Keratinocyte (primary cell): Measurements from ENCODE around the gene KRT79. TPM values are rescaled to one million over a fixed set of nuclear protein-coding genes. Genes with fewer than 3 reads are reported as not detected.

Source experiments
- DNase-seq: peaks from one replicate; pipeline ENCODE4 v3.0.0-alpha.2; 2011; ENCODE audit warnings: low read depth, missing footprints, low spot score
- FAIRE-seq: peaks from 2 replicates; lab custom pipeline; 2011; peaks lifted over from hg19 to GRCh38; lab: Jason Lieb, UNC
- H2AFZ ChIP-seq: 2 replicates; pipeline ENCODE4 v1.6.0; 2012; ENCODE audit warnings: low read length, control low read depth, inconsistent platforms; ENCODE audit not compliant: control insufficient read depth
- H3K27ac ChIP-seq: 2 replicates; pipeline ENCODE4 v1.5.1; 2011; ENCODE audit warnings: low read length; ENCODE audit not compliant: control insufficient read depth, insufficient read depth
- H3K27me3 ChIP-seq: 3 replicates; pipeline ENCODE4 v1.6.0; 2011; ENCODE audit warnings: low read length; ENCODE audit not compliant: control insufficient read depth, insufficient read depth; ENCODE audit errors: extremely low read depth
- H3K36me3 ChIP-seq, 2 experiments: 2 replicates in 1 of 2; 3 replicates in 1 of 2; pipeline ENCODE4 v1.5.1; 2011; ENCODE audit warnings: low read length in 2 of 2, mild to moderate bottlenecking in 1 of 2; ENCODE audit not compliant: control insufficient read depth in 2 of 2, insufficient read depth in 2 of 2; ENCODE audit errors: extremely low read depth in 1 of 2
- H3K4me1 ChIP-seq: 3 replicates; pipeline ENCODE4 v1.5.1; 2011; ENCODE audit warnings: low read length; ENCODE audit not compliant: control insufficient read depth, insufficient read depth; ENCODE audit errors: extremely low read depth
- H3K4me2 ChIP-seq: 3 replicates; pipeline ENCODE4 v1.6.0; 2011; ENCODE audit warnings: low read depth, low read length; ENCODE audit not compliant: control insufficient read depth, insufficient read depth; ENCODE audit errors: extremely low read depth
- H3K4me3 ChIP-seq, 3 experiments: fragments of 200-600 bp in 1 of 3; sonication (generic) in 1 of 3; 2 replicates in 2 of 3; 3 replicates in 1 of 3; pipeline ENCODE4 v1.5.1; 2011 to 2016; ENCODE audit warnings: low read length in 3 of 3, mild to moderate bottlenecking in 3 of 3, control low read depth in 2 of 3, inconsistent platforms in 1 of 3, low read depth in 1 of 3, mixed read lengths in 1 of 3, mixed run types in 1 of 3, moderate library complexity in 1 of 3; ENCODE audit not compliant: control insufficient read depth in 2 of 3, insufficient read depth in 2 of 3; ENCODE audit errors: extremely low read depth in 1 of 3
- H3K79me2 ChIP-seq: 2 replicates; pipeline ENCODE4 v1.6.0; 2012; ENCODE audit warnings: low read length; ENCODE audit not compliant: control insufficient read depth, insufficient read depth
- H3K9ac ChIP-seq: 3 replicates; pipeline ENCODE4 v1.6.0; 2011; ENCODE audit warnings: low read length; ENCODE audit not compliant: control insufficient read depth, insufficient read depth; ENCODE audit errors: extremely low read depth
- H3K9me1 ChIP-seq: 3 replicates; pipeline ENCODE4 v1.6.0; 2011; ENCODE audit warnings: low read length; ENCODE audit not compliant: control insufficient read depth, insufficient read depth; ENCODE audit errors: extremely low read depth
- H3K9me3 ChIP-seq: 2 replicates; pipeline ENCODE4 v1.5.1; 2012; ENCODE audit warnings: low read depth, low read length; ENCODE audit not compliant: control insufficient read depth
- H4K20me1 ChIP-seq: 3 replicates; pipeline ENCODE4 v1.6.0; 2011; ENCODE audit warnings: low read length; ENCODE audit not compliant: control insufficient read depth, insufficient read depth; ENCODE audit errors: extremely low read depth
- CTCF ChIP-seq, 3 experiments: IDR thresholded peaks in 1 of 3; conservative IDR thresholded peaks in 1 of 3; optimal IDR thresholded peaks in 1 of 3; 2 replicates in 2 of 3; 3 replicates in 1 of 3; pipeline versions ENCODE3 to v1.5.1; 2011; ENCODE audit warnings: low read length in 3 of 3, mild to moderate bottlenecking in 3 of 3, moderate library complexity in 2 of 3, control low read depth in 1 of 3, inconsistent platforms in 1 of 3; ENCODE audit not compliant: insufficient read depth in 2 of 3; ENCODE audit errors: extremely low read depth in 1 of 3
- EZH2 ChIP-seq: IDR thresholded peaks from one replicate; pipeline ENCODE4 v1.6.1; 2012; ENCODE audit warnings: inconsistent platforms, mild to moderate bottlenecking, low read length, moderate library complexity
- dilution Hi-C: fragments of 300-500 bp; cut with MboI; formaldehyde crosslinking; loops from one replicate; pipeline ENCODE4 v1.7.0; 2020; ENCODE audit warnings: low sequenced_read_pairs; ENCODE audit not compliant: extremely low pct_ligation_motif_present
- polyA plus RNA-seq, 5 experiments: library from polyadenylated mRNA; depleted of rRNA in 3 of 5; stranded (reverse) in 3 of 5; stranded (forward) in 1 of 5; unstranded in 1 of 5; fragments of >200 nt; gene quantifications; 1 replicate in 1 of 5; 2 replicates in 3 of 5; 3 replicates in 1 of 5; pipeline versions ENCODE4 v1.2.1 to v1.2.3, GENCODE V29; 2011 to 2012; ENCODE audit warnings: missing spikeins in 2 of 5, low read depth in 1 of 5, low replicate concordance in 1 of 5

KRT79 gene
- polyA plus RNA-seq, 1 donor (not counting 4 experiments of a cell fraction or from before 2014, with no cell fraction given), result 0.09 TPM

- Histone ChIP-seq H4K20me1 (no peaks in the 10 kb centered on the region), H3K27ac (no peak overlapping the region), H3K4me1 (no peaks in the 10 kb centered on the region), H3K9me1 (no peaks in the 10 kb centered on the region), H3K27me3 (peaks cover 63% of the 10 kb centered on the region), H3K4me3 (no peak overlapping the region), H3K79me2 (no peaks in the 10 kb centered on the region), H3K36me3 (no peaks in the 10 kb centered on the region), H2AFZ (no peak overlapping the region), H3K4me2 (no peak overlapping the region), H3K9me3 (no peaks in the 10 kb centered on the region), H3K9ac (no peak overlapping the region)
- dilution Hi-C loops, result no loop called here
- FAIRE-seq (no peak), DNase-seq (no peak)
- TF ChIP-seq EZH2 (no peak), CTCF (optimal IDR thresholded peaks at IDR 0.05 in 1 of 3, IDR thresholded peaks at IDR 0.05 in 1 of 3, conservative IDR thresholded peaks at IDR 0.05 in 1 of 3; ENCODE audit: extremely low read depth in 1 of 3, insufficient read depth in 2 of 3, low read length in 3 of 3) (no peak)
These were observed 57.7 kb downstream of the KRT79 start for GRCh38 chr12:52776435-52776834.

- H3K9me3 ChIP-seq, result no peaks in the 10 kb centered on the region
- no peaks in the 10 kb centered on the region for H3K36me3 ChIP-seq
- dilution Hi-C loops, result no loop called here
- TF ChIP-seq CTCF (optimal IDR thresholded peaks at IDR 0.05 in 1 of 3, IDR thresholded peaks at IDR 0.05 in 1 of 3, conservative IDR thresholded peaks at IDR 0.05 in 1 of 3; ENCODE audit: extremely low read depth in 1 of 3, insufficient read depth in 2 of 3, low read length in 3 of 3) (no peak), EZH2 (no peak)
- no peak overlapping the region for H2AFZ ChIP-seq
- no peak overlapping the region for H3K27ac ChIP-seq
- H3K9ac ChIP-seq, result no peak overlapping the region
- H3K4me1 ChIP-seq, result no peaks in the 10 kb centered on the region
- FAIRE-seq (no peak), DNase-seq (no peak)
- no peaks in the 10 kb centered on the region for H3K9me1 ChIP-seq
- H3K4me3 ChIP-seq, result no peak overlapping the region
- H3K4me2 ChIP-seq, result no peak overlapping the region
- H4K20me1 ChIP-seq, result no peaks in the 10 kb centered on the region
- H3K79me2 ChIP-seq, result no peaks in the 10 kb centered on the region
- H3K27me3 ChIP-seq, result peaks cover 60% of the 10 kb centered on the region
These were observed 59.4 kb downstream of the KRT79 start for GRCh38 chr12:52774629-52775250.
